OCI-LY1 (cell line): ENCODE measurements around the gene DMKN.

Source experiments
- H2AFZ ChIP-seq: fragments of 200-600 bp; sonication (generic), shearing (Covaris generic); 2 replicates; pipeline ENCODE4 v1.6.0; 2014; ENCODE audit warnings: antibody characterized with exemption, mild to moderate bottlenecking, low read length
- H3F3A ChIP-seq: fragments of 200-600 bp; sonication (generic), shearing (Covaris generic); 2 replicates; pipeline ENCODE4 v1.6.0; 2014; ENCODE audit warnings: mild to moderate bottlenecking, antibody characterized with exemption, low read length, moderate library complexity; ENCODE audit not compliant: insufficient read depth
- H3K27ac ChIP-seq: fragments of 200-600 bp; sonication (generic); 2 replicates; pipeline ENCODE4 v1.5.1; 2014; ENCODE audit warnings: low read length, mixed run types, mild to moderate bottlenecking, low read depth; ENCODE audit not compliant: poor library complexity, severe bottlenecking
- H3K27me3 ChIP-seq: fragments of 200-600 bp; sonication (generic); 2 replicates; pipeline ENCODE4 v1.6.0; 2014; ENCODE audit warnings: antibody characterized with exemption, mild to moderate bottlenecking, low read length, moderate library complexity; ENCODE audit not compliant: insufficient read depth
- H3K36me3 ChIP-seq: fragments of 200-600 bp; sonication (generic); 2 replicates; pipeline ENCODE4 v1.6.1; 2014; ENCODE audit warnings: mild to moderate bottlenecking, antibody characterized with exemption, low read length, moderate library complexity, mixed read lengths; ENCODE audit not compliant: insufficient read depth
- H3K4me1 ChIP-seq: fragments of 200-600 bp; sonication (generic); 2 replicates; pipeline ENCODE4 v1.5.1; 2014; ENCODE audit warnings: mild to moderate bottlenecking, low read length, moderate library complexity; ENCODE audit not compliant: insufficient read depth, severe bottlenecking
- H3K4me2 ChIP-seq: fragments of 200-600 bp; sonication (generic), shearing (Covaris generic); 2 replicates; pipeline ENCODE4 v1.6.1; 2014; ENCODE audit warnings: low read length
- H3K4me3 ChIP-seq: fragments of 200-600 bp; sonication (generic); 2 replicates; pipeline ENCODE4 v1.5.1; 2014; ENCODE audit warnings: low read length, low read depth, mild to moderate bottlenecking, mixed read lengths; ENCODE audit not compliant: poor library complexity, severe bottlenecking
- H3K79me2 ChIP-seq: fragments of 200-600 bp; shearing (Covaris generic); 2 replicates; pipeline ENCODE4 v1.6.1; 2016; ENCODE audit warnings: mixed run types, low read length, mixed read lengths; ENCODE audit not compliant: insufficient read depth
- H3K9ac ChIP-seq: fragments of 200-600 bp; sonication (generic), shearing (Covaris generic); 2 replicates; pipeline ENCODE4 v1.6.1; 2014; ENCODE audit warnings: mild to moderate bottlenecking, low read length, mixed read lengths
- H3K9me2 ChIP-seq: fragments of 200-600 bp; sonication (generic), shearing (Covaris generic); 2 replicates; pipeline ENCODE4 v1.6.1; 2014; ENCODE audit warnings: low read depth, mild to moderate bottlenecking, low read length, mixed read lengths
- H3K9me3 ChIP-seq: fragments of 200-600 bp; shearing (Covaris generic); 2 replicates; pipeline ENCODE4 v1.6.1; 2014; ENCODE audit warnings: low read length, mixed read lengths
- H4K20me1 ChIP-seq: fragments of 200-600 bp; sonication (generic), shearing (Covaris generic); 2 replicates; pipeline ENCODE4 v1.6.0; 2016; ENCODE audit warnings: mild to moderate bottlenecking, low read length; ENCODE audit not compliant: insufficient read depth
- CTCF ChIP-seq: fragments of 200-600 bp; sonication (generic), shearing (Covaris generic); IDR thresholded peaks from 2 replicates; pipeline ENCODE4 v1.5.1; 2017; ENCODE audit warnings: mild to moderate bottlenecking, antibody characterized with exemption, low read length, moderate library complexity, mixed read lengths
- EZH2 ChIP-seq: fragments of 200-600 bp; sonication (generic), shearing (Covaris generic); IDR thresholded peaks from 2 replicates; pipeline ENCODE4 v1.8.0; 2017; ENCODE audit warnings: borderline replicate concordance, mixed run types, mild to moderate bottlenecking, antibody characterized with exemption, low read length, moderate library complexity, mixed read lengths

The DMKN gene

GRCh38 chr19:35528218-35529038 lies 15.0 kb upstream of the DMKN start, which contains the start of gene SBSN:
TSS of gene SBSN (minus strand) at chr19:35528311. CDS start at chr19:35528281, 30 bp downstream.
- Histone ChIP-seq H3K9ac (no peak within 1 kb of the TSS), H3K79me2 (no peaks in the 10 kb centered on the region), H3K4me3 (no peak within 1 kb of the TSS), H3K36me3 (no peaks in the 10 kb centered on the region), H2AFZ (no peak within 1 kb of the TSS), H4K20me1 (no peaks in the 10 kb centered on the region), H3K4me2 (no peak within 1 kb of the TSS), H3K27me3 (0 out of 2 replicates have a peak, but pooled peaks cover 5% of the 10 kb centered on the region), H3K27ac (no peak within 1 kb of the TSS), H3F3A (no peaks in the 10 kb centered on the region), H3K4me1 (no peaks in the 10 kb centered on the region), H3K9me2 (no peaks in the 10 kb centered on the region), H3K9me3 (no peaks in the 10 kb centered on the region)
- no peak for TF ChIP-seq CTCF
- no peak for TF ChIP-seq EZH2

GRCh38 chr19:35525873-35526272 lies 12.4 kb upstream of the DMKN start:
- no peak overlapping the region for H3K4me3 ChIP-seq
- no peak overlapping the region for H3K9ac ChIP-seq
- no peaks in the 10 kb centered on the region for H4K20me1 ChIP-seq
- no peaks in the 10 kb centered on the region for H3K36me3 ChIP-seq
- H3K9me3 ChIP-seq = no peaks in the 10 kb centered on the region
- no peak for TF ChIP-seq CTCF
- TF ChIP-seq EZH2 = no peak
- no peaks in the 10 kb centered on the region for H3F3A ChIP-seq
- H2AFZ ChIP-seq = no peak overlapping the region
- H3K27me3 ChIP-seq = 0 out of 2 replicates have a peak, but pooled peaks cover 5% of the 10 kb centered on the region
- no peak overlapping the region for H3K27ac ChIP-seq
- H3K4me2 ChIP-seq = no peak overlapping the region
- no peaks in the 10 kb centered on the region for H3K9me2 ChIP-seq
- H3K4me1 ChIP-seq = no peaks in the 10 kb centered on the region
- H3K79me2 ChIP-seq = no peaks in the 10 kb centered on the region

GRCh38 chr19:35524181-35524837 lies 10.9 kb upstream of the DMKN start:
- Histone ChIP-seq H3K79me2 (no peaks in the 10 kb centered on the region), H3K27me3 (0 out of 2 replicates have a peak, but pooled peaks cover 5% of the 10 kb centered on the region), H3K27ac (no peak overlapping the region), H3K36me3 (no peaks in the 10 kb centered on the region), H3K4me3 (no peak overlapping the region), H3F3A (no peaks in the 10 kb centered on the region), H3K9me3 (no peaks in the 10 kb centered on the region), H3K4me2 (no peak overlapping the region), H3K9ac (no peak overlapping the region), H2AFZ (no peak overlapping the region), H3K4me1 (no peaks in the 10 kb centered on the region), H3K9me2 (no peaks in the 10 kb centered on the region), H4K20me1 (no peaks in the 10 kb centered on the region)
- TF ChIP-seq CTCF (no peak), EZH2 (no peak)
